Activated CD8-positive, alpha-beta memory T cell treated with anti-CD3 and anti-CD28 coated beads, Interleukin-2, amount 50 U/mL, for 24 hours (primary cell): ENCODE measurements around the gene SLC9A7.
"Not testable (repeated sequence)": the region's sequence is repeated elsewhere in the genome, so short reads cannot be mapped to it uniquely, and the experiment has no call there.

ENCODE experiments used
- DNase-seq: peaks from one replicate; pipeline ENCODE4 v3.0.0-alpha.2; 2020; ENCODE audit errors: extremely low read depth

SLC9A7 gene

DNA sequence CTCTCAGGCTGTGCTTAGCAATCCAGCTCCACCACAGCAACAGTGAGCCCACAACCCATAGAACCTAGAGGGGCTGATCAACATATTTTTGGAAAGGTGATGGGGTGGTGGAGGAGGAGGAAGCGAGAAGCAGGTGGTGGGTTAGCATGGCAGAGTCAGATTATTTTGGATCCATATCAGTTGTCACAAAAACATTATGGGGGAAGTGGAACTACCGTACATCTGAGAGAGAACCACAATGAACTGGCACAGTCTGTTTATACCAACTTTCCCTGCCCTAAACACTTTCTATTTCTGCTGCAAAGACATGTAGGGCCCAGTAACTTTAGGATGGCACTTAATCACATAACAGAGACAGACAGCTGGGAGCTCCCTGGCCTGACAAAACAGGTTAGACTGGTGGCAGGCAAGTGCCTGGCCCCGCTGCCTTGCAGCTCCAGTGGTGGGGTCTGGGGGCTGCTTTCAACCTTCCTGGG lies 4.3 kb downstream of the SLC9A7 start:
- no peak for DNase-seq

DNA sequence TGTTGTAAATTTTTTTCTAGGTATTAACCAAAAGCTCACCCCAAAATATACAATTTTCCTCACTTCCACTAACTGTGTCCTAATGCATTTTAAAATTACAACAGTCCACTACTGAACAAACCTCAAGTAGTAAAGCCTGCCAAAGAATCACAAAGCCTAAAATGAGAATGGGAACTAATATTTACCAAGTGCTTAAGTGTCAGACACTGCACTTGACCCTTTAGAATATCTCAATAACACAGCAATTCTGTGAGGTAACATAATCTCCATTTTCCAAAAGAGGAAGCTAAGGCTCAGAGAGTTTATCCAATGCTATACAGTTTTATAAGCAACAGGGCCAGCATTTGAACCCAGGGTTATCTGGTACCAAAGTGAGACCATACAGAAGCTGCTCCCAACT lies 4.9 kb downstream of the SLC9A7 start:
- no peak for DNase-seq

- no peak for DNase-seq
Measured at GRCh38 chrX:46750889-46751288, 8.0 kb downstream of the SLC9A7 start.

GRCh38 chrX:46744009-46744408 lies 14.9 kb downstream of the SLC9A7 start:
- no peak for DNase-seq

DNA sequence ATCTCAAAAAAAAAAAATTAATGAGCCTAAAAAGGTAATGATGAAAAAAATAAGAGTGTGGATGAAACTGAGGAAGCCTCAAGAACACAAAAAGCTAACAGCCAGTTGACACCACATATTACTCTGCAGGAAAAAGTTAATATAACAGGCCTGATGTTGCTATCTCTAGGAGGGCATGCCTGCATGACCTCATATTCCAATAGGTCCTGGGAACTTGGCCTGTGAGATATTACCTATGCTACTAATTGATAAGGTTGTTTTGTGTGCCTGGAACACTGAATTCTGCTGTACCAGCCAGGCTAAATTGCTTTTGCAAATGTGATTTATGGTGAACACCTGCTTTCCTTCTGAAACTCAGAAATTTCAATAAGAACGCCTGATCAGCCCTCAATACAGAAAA lies 15.9 kb downstream of the SLC9A7 start:
- no peak for DNase-seq

DNA sequence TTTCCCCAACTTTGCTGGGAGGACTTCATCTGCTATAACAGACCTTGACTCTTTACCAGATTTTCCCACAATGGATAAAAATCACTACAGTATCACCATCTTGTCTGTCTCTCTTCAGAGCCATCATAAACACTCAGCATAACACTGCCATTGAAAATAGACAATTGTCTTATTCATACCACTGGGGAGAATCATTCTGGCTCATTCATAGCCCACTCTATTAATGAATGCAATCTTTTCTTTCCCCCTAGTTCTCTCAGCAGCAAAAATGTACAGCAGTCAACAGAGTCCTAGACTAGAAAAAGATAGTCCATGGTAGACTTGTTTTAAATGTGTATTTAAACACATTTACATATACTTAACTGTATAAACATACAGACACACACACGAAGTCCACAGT lies 19.2 kb downstream of the SLC9A7 start:
- DNase-seq: no peak

GRCh38 chrX:46737462-46737861 lies 21.5 kb downstream of the SLC9A7 start:
- no peak for DNase-seq

DNA sequence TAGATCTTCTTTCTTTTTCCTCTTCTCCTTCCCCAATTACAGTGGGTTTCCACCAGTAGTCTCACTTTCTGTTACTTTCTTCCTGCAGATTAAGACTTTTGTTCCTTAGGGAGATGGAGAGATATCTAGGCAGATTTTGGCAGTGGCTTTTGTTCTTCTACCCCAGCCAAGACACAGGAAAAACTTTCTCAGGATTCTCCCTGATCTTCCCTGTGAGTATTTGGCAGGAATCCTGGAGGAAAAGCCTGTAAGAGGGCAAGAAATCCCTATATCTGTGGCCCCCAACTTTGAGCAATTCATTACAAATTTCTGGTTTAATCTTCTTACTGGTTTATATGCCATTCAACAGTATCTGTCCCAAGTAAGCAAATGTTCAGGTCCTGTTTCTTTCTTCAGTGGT lies 21.9 kb downstream of the SLC9A7 start:
- no peak for DNase-seq

DNA sequence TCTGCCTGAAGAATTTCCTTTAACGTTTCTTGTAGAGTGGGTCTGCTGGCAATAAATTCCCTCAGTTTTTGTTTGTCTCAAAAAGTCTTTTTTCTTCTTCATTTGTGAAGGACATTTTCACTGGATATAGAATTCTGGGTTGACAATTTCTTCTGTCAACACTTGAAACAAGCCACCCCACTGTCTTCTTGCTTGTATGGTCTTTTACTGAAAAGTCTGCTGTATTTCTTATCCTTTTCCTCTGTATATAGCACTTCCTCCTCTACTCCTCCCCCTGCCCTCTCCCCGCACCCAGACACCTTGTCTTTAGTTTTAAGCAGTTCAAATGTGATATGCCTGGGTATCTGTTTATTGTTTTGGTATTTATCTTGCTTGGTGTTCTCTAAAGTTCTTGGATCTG lies 23.3 kb downstream of the SLC9A7 start:
- DNase-seq: no peak

DNA sequence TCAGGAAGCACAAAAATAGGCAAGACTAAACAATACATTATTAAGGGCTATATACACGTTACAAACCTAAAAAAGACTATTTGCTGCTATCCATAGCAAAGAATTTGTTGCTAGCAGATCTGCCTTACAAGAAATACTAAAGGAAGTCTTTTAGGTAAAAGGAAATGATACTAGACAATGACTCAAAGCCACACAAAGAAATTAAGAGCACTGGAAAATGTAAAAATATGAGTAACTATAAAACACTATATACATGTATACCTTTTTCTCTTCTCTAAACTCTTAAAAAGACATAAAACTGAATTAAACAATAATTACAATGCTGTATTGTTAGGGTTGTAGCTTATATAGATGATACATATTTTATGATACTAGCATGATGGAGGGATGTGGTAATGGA lies 25.7 kb downstream of the SLC9A7 start:
- DNase-seq: no peak

GRCh38 chrX:46730765-46731164 lies 28.2 kb downstream of the SLC9A7 start:
- no peak for DNase-seq

DNA sequence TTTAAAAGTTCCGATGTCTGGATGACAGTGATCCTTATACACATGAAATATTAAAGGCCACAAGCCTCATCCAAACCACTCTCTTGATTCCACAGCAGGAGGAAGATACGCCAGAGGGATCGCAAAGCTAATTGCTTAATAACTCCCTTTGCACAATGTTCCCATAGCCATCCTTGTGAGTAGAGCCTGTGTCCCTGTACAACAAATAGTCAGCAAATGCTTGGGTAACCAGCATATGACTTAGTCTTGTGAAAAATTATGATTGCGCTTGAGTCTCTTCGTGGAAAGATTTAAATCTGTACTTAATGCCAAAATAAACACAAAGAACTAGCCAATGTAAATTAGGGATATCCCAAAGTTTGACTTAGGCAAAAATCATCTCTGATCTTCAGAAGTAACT lies 31.5 kb downstream of the SLC9A7 start:
- DNase-seq: no peak

- not testable (repeated sequence) for DNase-seq
Measured at GRCh38 chrX:46723569-46723927, 35.4 kb downstream of the SLC9A7 start.

GRCh38 chrX:46722742-46723568 lies 36.0 kb downstream of the SLC9A7 start:
- no peak for DNase-seq

GRCh38 chrX:46716796-46717195 lies 42.1 kb downstream of the SLC9A7 start:
- no peak for DNase-seq

- DNase-seq: no peak
Measured at GRCh38 chrX:46715997-46716396, 42.9 kb downstream of the SLC9A7 start.

DNA sequence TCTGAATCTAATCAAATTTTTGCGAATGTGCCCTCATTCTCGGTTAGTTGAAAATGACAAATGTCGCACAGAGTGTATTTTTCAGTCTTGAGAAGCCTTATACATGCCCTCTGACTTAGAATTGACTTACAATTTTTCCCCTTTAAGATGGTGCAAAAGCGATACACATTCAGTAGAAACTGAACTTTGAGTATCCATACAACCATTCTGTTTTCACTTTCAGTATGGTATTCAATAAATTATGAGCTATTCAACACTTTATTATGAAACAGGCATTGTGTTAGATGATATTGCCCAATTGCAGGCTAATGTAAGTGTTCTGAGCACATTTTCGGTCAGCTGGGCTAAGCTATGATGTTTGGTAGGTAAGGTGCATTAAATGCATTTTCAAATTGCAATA lies 43.4 kb downstream of the SLC9A7 start:
- DNase-seq: no peak

DNA sequence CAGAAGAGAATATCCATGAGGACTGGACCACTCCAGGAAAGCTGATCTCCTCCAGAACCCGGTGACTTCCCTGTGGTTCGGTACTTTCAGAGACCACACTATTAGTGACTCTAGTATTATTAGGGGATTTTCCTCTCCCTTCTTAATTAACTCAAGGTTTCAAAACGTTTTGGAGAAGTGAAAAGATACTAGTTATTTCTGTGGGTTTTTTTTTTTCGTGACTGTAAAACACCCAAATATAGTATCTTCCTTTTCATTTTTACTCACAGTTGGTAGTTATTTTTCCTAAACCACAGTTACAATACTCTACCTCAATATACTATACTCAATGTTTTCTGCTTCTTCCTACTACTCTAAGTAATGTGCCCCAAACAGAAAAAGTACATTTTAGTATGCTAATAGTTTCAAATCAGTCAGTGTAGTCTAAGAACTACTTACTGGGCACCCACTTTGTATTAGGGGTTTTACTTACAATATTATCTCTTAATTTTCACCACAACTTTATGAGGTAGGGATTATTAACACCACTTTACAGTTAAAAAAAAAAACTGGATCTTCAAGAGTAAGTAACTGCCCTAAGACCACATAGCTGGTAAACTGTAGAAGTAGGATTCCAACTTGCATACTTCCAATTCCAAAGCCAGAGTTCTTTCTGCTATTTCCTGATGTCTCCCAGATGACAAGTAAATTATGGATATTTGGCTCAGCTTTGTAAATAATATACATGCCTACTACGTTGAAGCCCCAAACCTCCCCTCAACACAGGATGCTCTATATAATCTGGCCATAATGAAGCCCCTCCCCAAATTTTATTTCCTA lies 45.0 kb downstream of the SLC9A7 start:
- DNase-seq: no peak

- DNase-seq: no peak
Measured at GRCh38 chrX:46712764-46713163, 46.2 kb downstream of the SLC9A7 start.

DNA sequence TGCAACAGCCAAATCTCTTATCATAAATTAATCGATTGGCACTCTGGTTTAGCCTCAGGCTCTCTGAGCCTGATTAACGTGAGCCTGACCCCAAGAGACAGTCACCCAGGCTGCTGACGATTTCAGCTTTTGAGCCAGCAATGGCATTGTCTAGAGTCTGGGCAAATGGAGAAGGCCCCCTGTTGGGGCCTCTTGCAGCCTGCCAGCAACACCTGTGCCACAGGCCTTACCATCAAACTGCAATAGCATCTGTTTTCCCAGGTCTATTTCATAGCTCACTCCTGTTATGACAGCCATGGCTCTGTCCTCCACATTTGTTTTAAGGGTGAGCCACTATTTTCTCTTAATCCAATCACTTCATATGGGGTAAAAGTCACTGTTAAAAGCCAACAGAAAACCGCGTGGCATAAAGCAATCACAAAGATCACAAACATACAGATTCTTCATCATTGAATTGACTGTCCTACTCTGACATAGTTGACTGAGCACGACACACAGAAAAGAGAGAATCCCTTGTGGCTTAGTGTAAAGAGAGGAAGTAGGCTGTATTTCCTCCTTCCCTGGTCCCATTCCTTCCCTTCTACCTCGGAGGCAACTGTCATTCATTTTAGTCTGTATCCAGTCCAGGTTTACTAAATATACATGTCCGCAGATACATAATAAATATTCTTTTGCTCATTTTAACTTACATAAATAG lies 47.8 kb downstream of the SLC9A7 start:
- DNase-seq: no peak

GRCh38 chrX:46710425-46710824 lies 48.5 kb downstream of the SLC9A7 start:
- no peak for DNase-seq

- no peak for DNase-seq
Measured at GRCh38 chrX:46707274-46707965, 51.5 kb downstream of the SLC9A7 start.
